Fibroblast of villous mesenchyme (primary cell): Measurements from ENCODE around the gene PDE12. TPM values are rescaled to one million over a fixed set of nuclear protein-coding genes. Genes with fewer than 3 reads are reported as not detected.
"Not testable (repeated sequence)": the region's sequence is repeated elsewhere in the genome, so short reads cannot be mapped to it uniquely, and the experiment has no call there.

Experiments used
- DNase-seq: peaks from one replicate; pipeline ENCODE4 v3.0.0-alpha.2; 2010; ENCODE audit warnings: low read depth
- H3K4me3 ChIP-seq: 2 replicates; pipeline ENCODE4 v1.5.1; 2011; ENCODE audit warnings: low read depth, mild to moderate bottlenecking, low read length
- total RNA-seq: library from RNA; depleted of rRNA; stranded (reverse); fragments of >200 nt; gene quantifications from 2 replicates; pipeline ENCODE4 v1.2.3, GENCODE V29; 2012
- TF ChIP-seq, protein P1 (sequence below): IDR thresholded peaks from 2 replicates; pipeline ENCODE4 v1.5.1; 2012; ENCODE audit warnings: low read depth, mild to moderate bottlenecking, low read length; ENCODE audit not compliant: insufficient read depth

PDE12 gene
- total RNA-seq, 1 donor = 25.0 TPM

DNA sequence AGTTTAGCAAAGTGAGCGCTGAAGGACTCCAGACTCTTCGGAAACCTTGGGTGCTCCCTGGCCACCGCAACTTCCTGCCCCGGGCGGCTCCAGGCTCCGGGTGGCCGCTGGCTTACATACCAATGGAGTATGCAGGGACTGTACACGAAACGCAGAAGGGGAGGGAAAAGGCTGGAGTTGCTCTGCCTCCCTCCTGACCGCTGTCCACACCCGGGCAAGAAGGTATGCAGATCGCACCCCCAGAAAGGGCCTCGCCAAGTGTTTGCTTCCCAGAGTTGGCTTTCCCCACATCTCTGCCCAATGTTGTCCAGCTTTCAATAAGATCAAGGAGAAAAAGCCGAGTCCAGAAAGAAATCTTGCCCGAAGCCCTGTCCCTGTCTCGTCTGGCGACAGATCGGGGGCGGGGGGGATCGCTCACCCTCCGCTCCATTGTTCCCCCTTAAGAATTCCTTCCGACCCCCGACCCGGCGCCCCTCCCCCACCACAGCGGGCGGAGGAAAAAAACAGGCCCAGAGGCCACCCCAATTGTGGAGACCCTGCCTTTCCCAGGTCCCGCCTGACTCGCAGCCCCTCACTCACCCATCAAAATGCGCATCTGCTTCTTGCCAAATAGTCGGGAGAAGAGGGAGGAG is 40.5 kb downstream of the PDE12 start:
- H3K4me3 ChIP-seq = peak overlapping the region; percentile 100
- peak; percentile 95 for DNase-seq
- TF ChIP-seq, protein P1, sequence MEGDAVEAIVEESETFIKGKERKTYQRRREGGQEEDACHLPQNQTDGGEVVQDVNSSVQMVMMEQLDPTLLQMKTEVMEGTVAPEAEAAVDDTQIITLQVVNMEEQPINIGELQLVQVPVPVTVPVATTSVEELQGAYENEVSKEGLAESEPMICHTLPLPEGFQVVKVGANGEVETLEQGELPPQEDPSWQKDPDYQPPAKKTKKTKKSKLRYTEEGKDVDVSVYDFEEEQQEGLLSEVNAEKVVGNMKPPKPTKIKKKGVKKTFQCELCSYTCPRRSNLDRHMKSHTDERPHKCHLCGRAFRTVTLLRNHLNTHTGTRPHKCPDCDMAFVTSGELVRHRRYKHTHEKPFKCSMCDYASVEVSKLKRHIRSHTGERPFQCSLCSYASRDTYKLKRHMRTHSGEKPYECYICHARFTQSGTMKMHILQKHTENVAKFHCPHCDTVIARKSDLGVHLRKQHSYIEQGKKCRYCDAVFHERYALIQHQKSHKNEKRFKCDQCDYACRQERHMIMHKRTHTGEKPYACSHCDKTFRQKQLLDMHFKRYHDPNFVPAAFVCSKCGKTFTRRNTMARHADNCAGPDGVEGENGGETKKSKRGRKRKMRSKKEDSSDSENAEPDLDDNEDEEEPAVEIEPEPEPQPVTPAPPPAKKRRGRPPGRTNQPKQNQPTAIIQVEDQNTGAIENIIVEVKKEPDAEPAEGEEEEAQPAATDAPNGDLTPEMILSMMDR = no peak

DNA sequence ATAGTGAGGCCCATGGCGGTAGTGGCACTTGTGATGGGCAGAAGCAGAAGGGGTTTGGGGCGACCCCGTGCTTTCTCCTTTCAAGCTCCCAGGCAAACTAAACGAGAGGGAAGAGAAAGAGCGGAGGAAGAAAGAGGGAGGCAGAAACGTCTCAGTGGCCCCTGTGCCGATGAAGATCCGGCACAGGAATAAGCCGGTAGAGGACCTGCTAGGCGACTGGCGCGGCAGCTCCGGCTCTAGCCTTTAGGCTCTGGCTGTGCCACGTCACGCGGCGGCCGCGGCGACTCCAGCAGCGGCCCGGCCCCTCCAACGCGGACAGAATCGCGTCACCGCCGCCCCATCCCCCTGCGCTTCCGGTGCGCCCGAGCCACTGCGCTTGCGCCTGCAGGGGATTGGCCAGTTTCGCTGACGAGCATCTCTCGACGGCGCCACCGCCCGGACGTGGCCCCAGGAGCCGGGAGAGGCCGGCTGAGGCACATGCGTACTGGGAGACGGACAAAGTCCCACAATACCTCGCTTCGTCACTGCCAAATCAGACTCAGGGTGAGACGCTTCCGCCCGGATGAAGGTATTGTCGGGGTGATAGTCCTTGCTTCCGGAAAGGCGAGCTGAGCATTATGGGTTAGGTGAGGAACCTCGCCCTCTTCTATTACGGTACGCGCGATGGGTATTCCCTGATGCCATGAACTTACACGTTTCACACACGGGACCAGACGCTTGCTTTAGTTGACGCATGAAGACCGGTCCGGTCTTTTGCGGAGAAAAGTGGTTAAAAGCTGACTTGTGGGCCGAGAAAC is 41.3 kb downstream of the PDE12 start, which contains the start of gene ARF4:
Gene ARF4 (minus strand): TSS at position 218 of the 797 bp plus-strand sequence. CDS start 204 bp downstream, at position 14.
- TF ChIP-seq, protein P1 = no peak
- H3K4me3 ChIP-seq = peak within 1 kb of the TSS; percentile 100
- peak; percentile 100 for DNase-seq

DNA sequence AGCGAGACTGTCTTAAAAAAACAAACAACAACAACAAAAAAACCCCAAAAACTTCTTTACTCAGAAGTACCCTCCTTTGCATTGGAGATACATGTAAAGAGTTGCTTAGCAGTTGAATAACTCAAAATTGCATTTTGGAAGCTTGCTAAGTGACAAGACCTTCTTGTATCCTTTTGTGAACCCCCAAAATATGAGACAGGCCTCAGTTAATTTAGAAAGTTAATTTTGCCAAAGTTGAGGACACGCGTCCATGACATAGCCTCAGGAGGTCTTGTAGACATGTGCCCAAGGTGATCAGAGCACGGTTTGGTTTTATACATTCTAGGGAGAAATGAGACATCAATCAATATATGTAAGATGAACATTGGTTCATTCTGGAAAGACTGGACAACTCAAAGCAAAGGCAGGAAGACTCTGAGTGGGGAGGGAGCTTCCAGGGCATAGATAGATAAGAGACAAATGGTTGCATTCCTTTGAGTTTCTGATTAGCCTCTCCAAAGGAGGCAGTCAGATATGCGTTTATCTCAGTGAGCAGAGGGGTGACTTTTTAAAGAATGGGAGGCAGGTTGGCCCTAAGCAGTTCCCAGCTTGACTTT is 42.8 kb downstream of the PDE12 start:
- TF ChIP-seq, protein P1 = no peak
- H3K4me3 ChIP-seq = peak overlapping the region; percentile 70
- no peak for DNase-seq

DNA sequence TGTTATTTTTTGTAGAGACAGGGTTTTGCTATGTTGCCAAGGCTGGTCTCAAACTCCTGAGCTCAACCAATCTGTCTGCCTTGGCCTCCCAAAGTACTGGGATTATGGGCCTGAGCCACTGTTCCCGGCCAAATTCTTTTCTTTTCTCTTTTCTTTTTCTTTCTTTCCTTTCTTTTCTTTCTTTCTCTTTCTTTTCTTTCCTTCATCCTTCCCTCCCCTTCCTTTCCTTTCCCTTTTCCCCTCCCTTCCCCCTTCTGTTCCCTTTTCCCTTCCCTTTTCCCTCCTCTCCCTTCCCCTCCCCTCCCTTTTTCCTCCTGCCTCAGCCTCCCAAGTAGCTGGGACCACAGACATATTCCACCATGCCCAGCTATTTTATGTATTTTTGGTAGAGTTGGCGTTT is 44.1 kb downstream of the PDE12 start:
- TF ChIP-seq, protein P1 = no peak
- no peak overlapping the region for H3K4me3 ChIP-seq
- no peak for DNase-seq

DNA sequence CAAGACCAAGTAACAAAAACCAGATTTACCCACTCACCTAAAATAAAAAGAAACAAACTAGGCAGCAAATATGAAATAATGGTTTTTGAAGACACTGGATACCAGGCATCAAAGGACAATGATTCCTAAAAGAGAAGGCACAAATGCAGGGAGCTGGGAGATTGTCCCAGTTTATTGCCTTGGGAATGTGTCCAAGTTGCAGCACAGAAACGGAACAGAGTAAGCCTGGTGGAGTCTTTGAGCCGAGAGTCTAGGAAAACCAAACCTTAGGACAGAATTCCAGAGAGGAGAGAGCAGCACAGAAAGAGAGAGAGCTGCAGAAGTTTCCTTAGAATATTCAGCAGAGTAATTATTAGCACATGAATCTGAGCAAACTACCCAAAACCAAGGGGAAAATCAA is 48.9 kb downstream of the PDE12 start:
- no peak for DNase-seq
- no peak overlapping the region for H3K4me3 ChIP-seq
- TF ChIP-seq, protein P1 = no peak

DNA sequence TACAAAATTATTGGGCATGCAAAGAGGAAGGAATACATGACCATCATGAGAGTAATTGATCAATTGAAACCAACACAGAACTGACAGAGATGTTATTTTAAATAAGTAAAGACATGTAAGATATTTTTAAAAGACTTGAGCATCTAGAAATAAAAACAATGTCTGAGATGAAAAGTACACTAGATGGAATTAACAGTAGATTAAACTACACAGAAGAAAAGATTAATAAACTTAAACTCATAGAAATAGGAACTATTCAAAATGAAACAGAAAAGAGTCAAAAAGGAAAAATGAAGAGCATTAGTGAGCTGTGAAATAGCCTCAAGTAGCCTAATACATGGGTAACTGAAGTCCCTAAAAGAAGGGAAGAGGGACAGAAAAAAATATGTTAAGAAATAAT is 49.6 kb downstream of the PDE12 start:
- no peak for DNase-seq
- no peak overlapping the region for H3K4me3 ChIP-seq
- TF ChIP-seq, protein P1 = no peak

DNA sequence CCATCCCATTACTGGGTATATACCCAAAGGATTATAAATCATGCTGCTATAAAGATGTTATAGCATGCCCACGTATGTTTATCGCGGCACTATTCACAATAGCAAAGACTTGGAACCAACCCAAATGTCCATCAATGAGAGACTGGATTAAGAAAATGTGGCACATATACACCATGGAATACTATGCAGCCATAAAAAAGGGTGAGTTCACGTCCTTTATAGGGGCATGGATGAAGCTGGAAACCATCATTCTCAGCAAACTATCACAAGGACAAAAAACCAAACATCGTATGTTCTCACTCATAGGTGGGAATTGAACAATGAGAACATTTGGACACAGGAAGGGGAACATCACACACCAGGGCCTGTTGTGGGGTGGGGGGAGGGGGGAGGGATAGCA is 55.8 kb downstream of the PDE12 start:
- H3K4me3 ChIP-seq, DNase-seq: not testable (repeated sequence)
